ENCODE measurements around the gene IP6K1.

DNA sequence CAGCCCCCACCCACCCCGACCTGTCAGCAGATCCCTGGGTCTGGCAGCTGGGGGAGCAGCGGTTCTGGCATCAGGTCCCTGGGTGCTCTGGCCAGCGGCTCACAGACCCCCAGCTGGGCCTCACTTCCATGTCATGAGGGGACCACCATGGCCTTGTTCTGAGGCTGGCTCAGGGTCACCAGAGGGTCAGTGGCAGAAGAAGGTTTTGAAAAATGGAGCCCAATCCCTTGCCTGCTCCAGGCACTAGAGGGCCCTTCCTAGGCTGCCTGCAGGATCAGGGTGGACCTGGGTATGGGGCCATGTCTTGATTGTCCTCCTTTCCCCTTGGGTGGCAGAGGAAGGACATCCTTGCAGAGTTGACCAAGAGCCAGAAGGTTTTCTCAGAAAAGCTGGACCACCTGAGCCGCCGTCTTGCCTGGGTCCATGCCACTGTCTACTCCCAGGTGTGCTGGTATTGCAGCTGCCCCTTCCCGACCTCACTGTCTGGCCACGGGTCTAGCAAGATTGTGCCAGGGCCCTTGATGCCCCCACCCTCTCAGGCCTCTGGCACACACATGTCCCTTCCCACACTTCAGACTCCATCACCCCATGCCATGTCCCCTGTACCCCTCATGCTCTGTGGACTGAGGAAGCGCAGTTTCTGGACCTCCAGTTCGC lies 79.8 kb downstream of the IP6K1 start:
- TF ChIP-seq, protein P1, sequence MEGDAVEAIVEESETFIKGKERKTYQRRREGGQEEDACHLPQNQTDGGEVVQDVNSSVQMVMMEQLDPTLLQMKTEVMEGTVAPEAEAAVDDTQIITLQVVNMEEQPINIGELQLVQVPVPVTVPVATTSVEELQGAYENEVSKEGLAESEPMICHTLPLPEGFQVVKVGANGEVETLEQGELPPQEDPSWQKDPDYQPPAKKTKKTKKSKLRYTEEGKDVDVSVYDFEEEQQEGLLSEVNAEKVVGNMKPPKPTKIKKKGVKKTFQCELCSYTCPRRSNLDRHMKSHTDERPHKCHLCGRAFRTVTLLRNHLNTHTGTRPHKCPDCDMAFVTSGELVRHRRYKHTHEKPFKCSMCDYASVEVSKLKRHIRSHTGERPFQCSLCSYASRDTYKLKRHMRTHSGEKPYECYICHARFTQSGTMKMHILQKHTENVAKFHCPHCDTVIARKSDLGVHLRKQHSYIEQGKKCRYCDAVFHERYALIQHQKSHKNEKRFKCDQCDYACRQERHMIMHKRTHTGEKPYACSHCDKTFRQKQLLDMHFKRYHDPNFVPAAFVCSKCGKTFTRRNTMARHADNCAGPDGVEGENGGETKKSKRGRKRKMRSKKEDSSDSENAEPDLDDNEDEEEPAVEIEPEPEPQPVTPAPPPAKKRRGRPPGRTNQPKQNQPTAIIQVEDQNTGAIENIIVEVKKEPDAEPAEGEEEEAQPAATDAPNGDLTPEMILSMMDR (conservative IDR thresholded peaks at IDR 0.05; ENCODE audit: low read length): no peak
- no peak for TF ChIP-seq EZH2phosphoT487 (IDR thresholded peaks at IDR 0.05; ENCODE audit: borderline replicate concordance, low read depth, low read length)
